Upper lobe of right lung (tissue), 1 donor: ENCODE data around the gene NPHP3. TPM values are rescaled to one million over a fixed set of nuclear protein-coding genes. Genes with fewer than 3 reads are reported as not detected.

ENCODE experiments used
- ATAC-seq: fragments of 200-7000 bp; cut with Tn5 transposase; one replicate; pipeline ENCODE4 v1.9.1; 2020; ENCODE audit warnings: mild to moderate bottlenecking, moderate library complexity
- DNase-seq: peaks from one replicate; pipeline ENCODE4 v3.0.0-alpha.2; 2020
- H3K27ac ChIP-seq: fragments of 200-600 bp; one replicate; pipeline ENCODE4 v1.8.0; 2022
- H3K27me3 ChIP-seq: fragments of 200-600 bp; one replicate; pipeline ENCODE4 v1.8.0; 2022; ENCODE audit warnings: mild to moderate bottlenecking
- H3K36me3 ChIP-seq: fragments of 200-600 bp; one replicate; pipeline ENCODE4 v1.8.0; 2022
- H3K4me1 ChIP-seq: fragments of 200-600 bp; one replicate; pipeline ENCODE4 v1.8.0; 2022
- H3K4me3 ChIP-seq: fragments of 200-600 bp; one replicate; pipeline ENCODE4 v1.8.0; 2022; ENCODE audit warnings: mild to moderate bottlenecking
- H3K9me3 ChIP-seq: fragments of 200-600 bp; one replicate; pipeline ENCODE4 v1.8.0; 2022
- intact Hi-C: fragments of 100-400 bp; cut with DNase I; formaldehyde crosslinking; loops from one replicate; pipeline ENCODE4 v1.11.0; 2022
- total RNA-seq: library from RNA; stranded (reverse); fragmentation: NEBNext Ultra II Directional; extraction: Animal tissue kit (Norgen Biotek cat#: 25700); gene quantifications from one replicate; pipeline ENCODE4 v1.2.1, GENCODE V29; 2021
- TF ChIP-seq, protein P1 (sequence below): fragments of 200-600 bp; IDR thresholded peaks from one replicate; pipeline ENCODE4 v1.8.0; 2022; ENCODE audit warnings: antibody characterized with exemption
- donor health status: DM: no; HTN: yes; CAD: no; lungs with severe emphysema.

The NPHP3 gene
- total RNA-seq, 1 donor from 2014 or later: 33.7 TPM

- no peaks in the 10 kb centered on the region for H3K9me3 ChIP-seq
- DNase-seq (no peak), ATAC-seq (no peak)
- peak overlapping the region; percentile 57 for H3K4me3 ChIP-seq
- H3K4me1 ChIP-seq: peaks cover 28% of the 10 kb centered on the region
- no peaks in the 10 kb centered on the region for H3K27me3 ChIP-seq
- TF ChIP-seq, protein P1, sequence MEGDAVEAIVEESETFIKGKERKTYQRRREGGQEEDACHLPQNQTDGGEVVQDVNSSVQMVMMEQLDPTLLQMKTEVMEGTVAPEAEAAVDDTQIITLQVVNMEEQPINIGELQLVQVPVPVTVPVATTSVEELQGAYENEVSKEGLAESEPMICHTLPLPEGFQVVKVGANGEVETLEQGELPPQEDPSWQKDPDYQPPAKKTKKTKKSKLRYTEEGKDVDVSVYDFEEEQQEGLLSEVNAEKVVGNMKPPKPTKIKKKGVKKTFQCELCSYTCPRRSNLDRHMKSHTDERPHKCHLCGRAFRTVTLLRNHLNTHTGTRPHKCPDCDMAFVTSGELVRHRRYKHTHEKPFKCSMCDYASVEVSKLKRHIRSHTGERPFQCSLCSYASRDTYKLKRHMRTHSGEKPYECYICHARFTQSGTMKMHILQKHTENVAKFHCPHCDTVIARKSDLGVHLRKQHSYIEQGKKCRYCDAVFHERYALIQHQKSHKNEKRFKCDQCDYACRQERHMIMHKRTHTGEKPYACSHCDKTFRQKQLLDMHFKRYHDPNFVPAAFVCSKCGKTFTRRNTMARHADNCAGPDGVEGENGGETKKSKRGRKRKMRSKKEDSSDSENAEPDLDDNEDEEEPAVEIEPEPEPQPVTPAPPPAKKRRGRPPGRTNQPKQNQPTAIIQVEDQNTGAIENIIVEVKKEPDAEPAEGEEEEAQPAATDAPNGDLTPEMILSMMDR: no peak
- peaks cover 3% of the 10 kb centered on the region for H3K36me3 ChIP-seq
- intact Hi-C loops: no loop called here
- peak overlapping the region; percentile 79 for H3K27ac ChIP-seq
Observed at GRCh38 chr3:132723024-132723950, 1.1 kb upstream of the NPHP3 start.

DNA sequence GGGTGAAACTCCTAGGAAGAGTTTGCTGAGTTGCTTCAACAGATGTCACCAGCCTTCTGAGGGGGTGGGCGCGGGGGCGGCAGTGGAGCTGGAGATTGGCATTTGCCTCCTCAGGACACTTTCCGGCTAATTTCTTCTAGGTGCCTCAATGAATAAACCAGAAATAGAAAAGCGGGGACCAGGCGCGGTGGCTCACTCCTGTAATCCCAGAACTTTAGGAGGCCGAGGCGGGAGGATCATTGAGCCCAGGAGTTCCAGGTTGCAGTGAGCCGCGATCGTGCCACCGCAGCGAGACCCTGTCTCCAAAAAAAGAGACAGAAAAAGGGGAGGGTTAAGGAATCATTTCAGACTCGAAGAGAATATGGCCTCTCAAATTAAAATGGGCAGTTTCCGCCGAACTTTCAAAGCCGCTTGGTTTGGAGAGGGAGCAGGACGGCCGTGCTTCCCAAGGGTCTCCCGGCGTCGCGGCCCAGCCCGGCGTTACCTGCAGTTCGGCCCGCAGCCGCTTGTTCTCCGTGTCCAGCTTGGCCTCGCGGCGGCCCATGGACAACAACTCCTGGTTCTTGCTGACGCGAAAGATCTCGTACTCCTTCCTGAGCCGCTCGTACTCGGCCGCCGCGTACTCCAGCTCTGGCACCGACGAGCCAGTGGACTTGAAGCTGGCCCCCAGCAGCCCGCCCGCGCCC lies 587 bp downstream of the NPHP3 start:
- no peaks in the 10 kb centered on the region for H3K9me3 ChIP-seq
- DNase-seq: peak; percentile 88
- no peaks in the 10 kb centered on the region for H3K27me3 ChIP-seq
- intact Hi-C loops: no loop called here
- TF ChIP-seq, protein P1: peak; percentile 38
- peak overlapping the region; percentile 81 for H3K4me3 ChIP-seq
- ATAC-seq: peak; percentile 45
- peaks cover 28% of the 10 kb centered on the region for H3K4me1 ChIP-seq
- H3K27ac ChIP-seq: peak overlapping the region; percentile 94
- peaks cover 20% of the 10 kb centered on the region for H3K36me3 ChIP-seq

DNA sequence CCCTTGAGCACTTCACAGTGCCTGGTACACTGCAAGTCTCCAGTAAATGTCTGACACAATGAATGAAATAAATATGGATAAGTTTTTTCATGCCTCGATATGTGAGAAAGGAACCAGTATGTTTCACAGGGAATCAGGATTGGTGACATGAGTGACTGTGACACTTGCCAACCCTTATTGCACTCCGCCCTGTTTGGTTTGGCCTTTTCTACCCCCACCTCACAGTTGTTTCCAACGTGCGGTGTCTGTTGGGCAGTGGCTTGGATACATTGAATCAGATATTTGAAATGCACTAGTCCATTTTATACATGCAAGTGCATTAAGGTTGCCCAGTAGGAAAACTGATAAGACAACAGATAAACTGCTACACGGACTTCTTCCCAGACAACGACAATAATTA lies 2.0 kb downstream of the NPHP3 start:
- ATAC-seq (no peak), DNase-seq (no peak)
- H3K27me3 ChIP-seq: no peaks in the 10 kb centered on the region
- intact Hi-C loops: no loop called here
- H3K27ac ChIP-seq: no peak overlapping the region
- H3K9me3 ChIP-seq: no peaks in the 10 kb centered on the region
- peaks cover 34% of the 10 kb centered on the region for H3K36me3 ChIP-seq
- H3K4me1 ChIP-seq: peaks cover 28% of the 10 kb centered on the region
- H3K4me3 ChIP-seq: peak overlapping the region; percentile 81
- TF ChIP-seq, protein P1: no peak

GRCh38 chr3:132716372-132716771 lies 5.8 kb downstream of the NPHP3 start:
- DNase-seq (no peak), ATAC-seq (no peak)
- Histone ChIP-seq H3K9me3 (no peaks in the 10 kb centered on the region), H3K4me1 (peaks cover 17% of the 10 kb centered on the region), H3K36me3 (peaks cover 71% of the 10 kb centered on the region), H3K4me3 (no peak overlapping the region), H3K27ac (no peak overlapping the region), H3K27me3 (no peaks in the 10 kb centered on the region)
- TF ChIP-seq, protein P1: no peak
- intact Hi-C loops: no loop called here

DNA sequence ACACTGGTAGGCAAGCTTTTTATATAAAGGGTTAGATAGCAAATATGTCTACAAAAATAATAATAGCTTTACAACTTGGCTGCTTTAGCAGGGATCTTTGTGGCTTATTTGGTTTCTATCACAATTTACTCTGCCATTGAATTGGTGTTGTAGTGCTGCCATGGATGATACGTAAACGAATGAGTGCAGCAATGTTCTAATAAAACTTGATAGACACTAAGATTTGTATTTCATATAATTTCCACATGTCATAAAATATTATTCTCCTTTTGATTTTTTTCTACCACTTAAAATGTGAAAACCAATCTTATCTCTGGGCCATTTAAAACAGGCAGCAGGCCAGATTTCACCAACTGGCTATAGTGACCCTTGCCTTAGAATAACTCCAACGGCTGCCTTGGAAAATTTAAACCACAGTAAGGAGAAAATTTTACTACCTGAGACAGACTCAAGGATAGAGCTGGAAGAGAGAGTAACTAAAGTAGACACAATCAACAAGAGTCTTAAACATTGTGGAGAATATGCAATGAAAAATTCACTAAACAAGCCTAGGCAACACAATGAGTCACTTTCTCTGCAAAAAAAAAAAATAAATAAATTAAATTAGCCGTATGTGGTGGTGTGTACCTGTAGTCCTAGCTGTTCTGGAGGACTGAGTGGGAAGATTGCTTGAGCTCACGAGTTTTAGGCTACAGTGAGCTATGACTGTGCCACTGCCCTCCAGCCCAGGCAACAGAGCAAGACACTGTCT lies 8.1 kb downstream of the NPHP3 start:
- no peaks in the 10 kb centered on the region for H3K4me1 ChIP-seq
- DNase-seq (no peak), ATAC-seq (no peak)
- intact Hi-C loops: no loop called here
- peaks cover 91% of the 10 kb centered on the region for H3K36me3 ChIP-seq
- H3K27me3 ChIP-seq: no peaks in the 10 kb centered on the region
- no peaks in the 10 kb centered on the region for H3K9me3 ChIP-seq
- no peak overlapping the region for H3K4me3 ChIP-seq
- H3K27ac ChIP-seq: no peak overlapping the region
- TF ChIP-seq, protein P1: no peak
